PC-3 (cell line): ENCODE results near the gene KCNIP4. TPM values are rescaled to one million over a fixed set of nuclear protein-coding genes. Genes with fewer than 3 reads are reported as not detected.

ENCODE experiments used
- ATAC-seq: fragments of 200-7000 bp; cut with Tn5 transposase; 2 replicates; pipeline ENCODE4 v1.9.1; 2020; ENCODE audit warnings: mild to moderate bottlenecking, moderate library complexity
- BruUV-seq: library from RNA; stranded (reverse); fragments of 400-500 nt; replicated peaks from 2 replicates; lab custom pipeline; 2021; lab: Mats Ljungman, UMichigan
- CTCF ChIA-PET: fragments of 300-600 bp; sonication (Branson Sonifier 250); formaldehyde crosslinking; loops from one replicate; lab custom pipeline; 2022; ENCODE audit warnings: antibody characterized with exemption; lab: Charles Lee
- POLR2A ChIA-PET: fragments of 300-600 bp; sonication (Branson Sonifier 250); formaldehyde crosslinking; loops from one replicate; lab custom pipeline; 2022; ENCODE audit warnings: antibody characterized with exemption; ENCODE audit not compliant: unreplicated experiment; lab: Charles Lee
- DNase-seq: peaks from one replicate; pipeline ENCODE4 v3.0.0-alpha.2; 2015
- H2AFZ ChIP-seq: fragments of 300-600 bp; sonication (generic); 2 replicates; pipeline ENCODE4 v1.6.0; 2016; ENCODE audit warnings: antibody characterized with exemption, low read length
- H3F3A ChIP-seq: fragments of 300-600 bp; sonication (generic); one replicate; pipeline ENCODE4 v1.6.0; 2017; ENCODE audit warnings: antibody characterized with exemption, low read length, control low read depth, mild to moderate bottlenecking; ENCODE audit not compliant: unreplicated experiment
- H3K27ac ChIP-seq: fragments of 300-600 bp; sonication (generic); 2 replicates; pipeline ENCODE4 v1.5.1; 2016; ENCODE audit warnings: mild to moderate bottlenecking, low read length
- H3K27me3 ChIP-seq: fragments of 300-600 bp; sonication (generic); 2 replicates; pipeline ENCODE4 v1.6.1; 2016; ENCODE audit warnings: low read length, mixed read lengths
- H3K36me3 ChIP-seq: fragments of 300-600 bp; sonication (generic); 2 replicates; pipeline ENCODE4 v1.6.1; 2016; ENCODE audit warnings: low read depth, mixed run types, low read length, mixed read lengths
- H3K4me1 ChIP-seq: fragments of 300-600 bp; sonication (generic); 2 replicates; pipeline ENCODE4 v1.5.1; 2016; ENCODE audit warnings: low read length; ENCODE audit not compliant: insufficient read depth
- H3K4me2 ChIP-seq: fragments of 300-600 bp; sonication (generic); 2 replicates; pipeline ENCODE4 v1.6.0; 2016; ENCODE audit warnings: low read length
- H3K4me3 ChIP-seq: fragments of 300-600 bp; sonication (generic); 2 replicates; pipeline ENCODE4 v1.5.1; 2016; ENCODE audit warnings: mild to moderate bottlenecking, low read length, mixed read lengths
- H3K79me2 ChIP-seq: fragments of 300-600 bp; sonication (generic); 2 replicates; pipeline ENCODE4 v1.6.1; 2017; ENCODE audit warnings: low read length, mixed read lengths
- H3K9ac ChIP-seq: fragments of 300-600 bp; sonication (generic); 2 replicates; pipeline ENCODE4 v1.6.0; 2016; ENCODE audit warnings: mild to moderate bottlenecking, low read length
- H3K9me2 ChIP-seq: fragments of 300-600 bp; sonication (generic); replicated peaks from 2 replicates; pipeline ENCODE4 v1.6.1; 2016; ENCODE audit warnings: mixed run types, low read length, mixed read lengths
- H3K9me3 ChIP-seq: fragments of 300-600 bp; sonication (generic); 2 replicates; pipeline ENCODE4 v1.6.1; 2016; ENCODE audit warnings: low read length, mixed read lengths
- H4K20me1 ChIP-seq: fragments of 300-600 bp; sonication (generic); 2 replicates; pipeline ENCODE4 v1.6.1; 2016; ENCODE audit warnings: low read length, mixed read lengths
- CTCF ChIP-seq: fragments of 300-600 bp; sonication (generic); conservative IDR thresholded peaks from 2 replicates; pipeline ENCODE4 v1.5.1; 2017; ENCODE audit warnings: antibody characterized with exemption, low read depth, mild to moderate bottlenecking, low read length
- EZH2 ChIP-seq: fragments of 300-600 bp; sonication (generic); IDR thresholded peaks from one replicate; pipeline ENCODE4 v1.6.1; 2017; ENCODE audit warnings: antibody characterized with exemption, mild to moderate bottlenecking, low read length; ENCODE audit not compliant: unreplicated experiment
- EZH2phosphoT487 ChIP-seq: fragments of 300-600 bp; sonication (generic); IDR thresholded peaks from 2 replicates; pipeline ENCODE4 v1.6.1; 2018; ENCODE audit warnings: mild to moderate bottlenecking, antibody characterized with exemption, low read length, borderline replicate concordance
- intact Hi-C: fragments of 100-400 bp; cut with micrococcal nuclease; formaldehyde crosslinking; loops from 2 replicates; pipeline ENCODE4 v1.9.0; 2023
- total RNA-seq: library from RNA; depleted of rRNA; stranded (reverse); fragments of >200 nt; gene quantifications from 2 replicates; pipeline ENCODE4 v1.2.3, GENCODE V29; 2014

Gene KCNIP4
- total RNA-seq, 1 experiment from 2014 or later, result not detected

GRCh38 chr4:21134994-21135393 lies 813.6 kb downstream of the KCNIP4 start:
- CTCF ChIA-PET, result no interaction called here
- BruUV-seq, result no TSS peak
- H3K36me3 ChIP-seq, result no peaks in the 10 kb centered on the region
- H3K9me2 ChIP-seq, result no peaks in the 10 kb centered on the region
- no peaks in the 10 kb centered on the region for H3F3A ChIP-seq
- H3K27me3 ChIP-seq, result peaks cover 52% of the 10 kb centered on the region
- TF ChIP-seq CTCF (peak; percentile 49), EZH2phosphoT487 (no peak)
- no peak overlapping the region for H2AFZ ChIP-seq
- no peaks in the 10 kb centered on the region for H3K4me1 ChIP-seq
- intact Hi-C loops, result loop anchor here (1.0 kb wide), 1 partner anchor 362 kb away; no protein-coding TSS in a partner anchor
- no peaks in the 10 kb centered on the region for H3K79me2 ChIP-seq
- DNase-seq, result peak; percentile 44
- H3K9me3 ChIP-seq, result no peaks in the 10 kb centered on the region
- H4K20me1 ChIP-seq, result no peaks in the 10 kb centered on the region
- no peak overlapping the region for H3K9ac ChIP-seq
- ATAC-seq, result no peak
- H3K27ac ChIP-seq, result no peak overlapping the region
- H3K4me2 ChIP-seq, result no peak overlapping the region
- POLR2A ChIA-PET, result no interaction called here
- no peak overlapping the region for H3K4me3 ChIP-seq

- no peak for ATAC-seq
- Histone ChIP-seq H3K4me3 (no peak overlapping the region), H3K27me3 (peaks cover 48% of the 10 kb centered on the region), H3K9me2 (no peaks in the 10 kb centered on the region), H3K36me3 (no peaks in the 10 kb centered on the region), H3K4me2 (no peak overlapping the region), H3K9me3 (no peaks in the 10 kb centered on the region), H3K27ac (no peak overlapping the region), H3K9ac (no peak overlapping the region), H3F3A (no peaks in the 10 kb centered on the region), H3K79me2 (no peaks in the 10 kb centered on the region), H2AFZ (no peak overlapping the region), H4K20me1 (no peaks in the 10 kb centered on the region), H3K4me1 (no peaks in the 10 kb centered on the region)
- CTCF ChIA-PET, result no interaction called here
- intact Hi-C loops, result no loop called here
- POLR2A ChIA-PET, result no interaction called here
- no peak for TF ChIP-seq EZH2
- no peak for TF ChIP-seq EZH2phosphoT487
- no peak for TF ChIP-seq CTCF
- BruUV-seq, result no TSS peak
- DNase-seq, result no peak
These were observed 818.0 kb downstream of the KCNIP4 start for GRCh38 chr4:21130606-21131005.

GRCh38 chr4:21126014-21126512 lies 822.5 kb downstream of the KCNIP4 start:
- no TSS peak for BruUV-seq
- CTCF ChIA-PET, result no interaction called here

More at GRCh38 chr4:21126014-21126512, 822.5 kb downstream of the KCNIP4 start:
- H2AFZ ChIP-seq, result no peak overlapping the region
- intact Hi-C loops, result no loop called here
- no peak overlapping the region for H3K27ac ChIP-seq
- H3K9me2 ChIP-seq, result no peaks in the 10 kb centered on the region
- H3F3A ChIP-seq, result no peaks in the 10 kb centered on the region
- H3K79me2 ChIP-seq, result no peaks in the 10 kb centered on the region
- H4K20me1 ChIP-seq, result no peaks in the 10 kb centered on the region
- H3K9ac ChIP-seq, result no peak overlapping the region
- H3K4me2 ChIP-seq, result no peak overlapping the region
- ATAC-seq (no peak), DNase-seq (no peak)
- no peak overlapping the region for H3K4me3 ChIP-seq
- POLR2A ChIA-PET, result no interaction called here
- no peak for TF ChIP-seq CTCF
- TF ChIP-seq EZH2phosphoT487, result no peak
- TF ChIP-seq EZH2, result no peak
- H3K4me1 ChIP-seq, result no peaks in the 10 kb centered on the region
- H3K27me3 ChIP-seq, result peaks cover 35% of the 10 kb centered on the region
- no peaks in the 10 kb centered on the region for H3K9me3 ChIP-seq
- no peaks in the 10 kb centered on the region for H3K36me3 ChIP-seq
